Right atrium auricular region (tissue), 2 donors: ENCODE data around the gene ELMO2. TPM values are rescaled to one million over a fixed set of nuclear protein-coding genes. Genes with fewer than 3 reads are reported as not detected.
A peak's percentile ranks its signal among the peaks of the same experiment; 100 is the strongest.

Experiments used
- DNase-seq: peaks from one replicate; pipeline ENCODE4 v3.0.0-alpha.2; 2019; ENCODE audit warnings: low spot score
- H3K27ac ChIP-seq, 2 donors: fragments of 200-600 bp; sonication (generic); 1 replicate in 1 of 2; 2 replicates in 1 of 2; pipeline ENCODE4 v1.5.1; 2016 to 2019
- H3K27me3 ChIP-seq, 2 donors: fragments of 200-600 bp; sonication (generic); one replicate each; pipeline versions ENCODE4 v1.5.1 to v1.6.0; 2017 to 2019
- H3K36me3 ChIP-seq: fragments of 200-600 bp; sonication (generic); one replicate; pipeline ENCODE4 v1.5.1; 2016
- H3K4me1 ChIP-seq, 2 donors: fragments of 200-600 bp; sonication (generic); one replicate each; pipeline versions ENCODE4 v1.5.1 to v1.6.0; 2017 to 2019
- H3K4me3 ChIP-seq, 2 donors: fragments of 200-600 bp; sonication (generic); 1 replicate in 1 of 2; 2 replicates in 1 of 2; pipeline ENCODE4 v1.5.1; 2017 to 2019; ENCODE audit warnings: mild to moderate bottlenecking in 1 of 2, moderate library complexity in 1 of 2
- H3K9me3 ChIP-seq, 2 donors: fragments of 200-600 bp; sonication (generic); one replicate each; pipeline ENCODE4 v1.5.1; 2019
- CTCF ChIP-seq, 2 donors: fragments of 200-600 bp; sonication (generic); IDR thresholded peaks; one replicate each; pipeline ENCODE4 v1.5.1; 2019; ENCODE audit warnings: antibody characterized with exemption in 2 of 2
- total RNA-seq, 2 donors: library from RNA; depleted of rRNA; stranded (reverse); fragments of >200 nt; gene quantifications; one replicate each; pipeline ENCODE4 v1.1.0, GENCODE V29; 2016

ELMO2 gene
- total RNA-seq, 2 donors from 2014 or later, result 29.4 to 32.7 TPM

GRCh38 chr20:46349742-46350056 is 56.7 kb downstream of the ELMO2 start:
- Histone ChIP-seq H3K9me3 (no peaks in the 10 kb centered on the region), H3K36me3 (no peaks in the 10 kb centered on the region), H3K27me3 (no peaks in the 10 kb centered on the region), H3K4me3 (no peak overlapping the region), H3K27ac (no peak overlapping the region), H3K4me1 (peaks cover 0 to 14% of the 10 kb centered on the region in 2 donors)
- DNase-seq, result no peak
- TF ChIP-seq CTCF (IDR thresholded peaks at IDR 0.05), result no peak

GRCh38 chr20:46349035-46349741 is 57.2 kb downstream of the ELMO2 start:
- no peaks in the 10 kb centered on the region for H3K9me3 ChIP-seq
- no peak for DNase-seq
- no peaks in the 10 kb centered on the region for H3K27me3 ChIP-seq
- H3K27ac ChIP-seq, result no peak overlapping the region
- peaks cover 0 to 14% of the 10 kb centered on the region in 2 donors for H3K4me1 ChIP-seq
- H3K4me3 ChIP-seq, result no peak overlapping the region
- peak; percentile 73 to 84 for TF ChIP-seq CTCF (IDR thresholded peaks at IDR 0.05)
- no peaks in the 10 kb centered on the region for H3K36me3 ChIP-seq

GRCh38 chr20:46347841-46348803 is 58.3 kb downstream of the ELMO2 start:
- TF ChIP-seq CTCF (IDR thresholded peaks at IDR 0.05), result no peak
- H3K36me3 ChIP-seq, result no peaks in the 10 kb centered on the region
- H3K4me1 ChIP-seq, result peaks cover 0 to 21% of the 10 kb centered on the region in 2 donors
- no peak overlapping the region for H3K27ac ChIP-seq
- H3K27me3 ChIP-seq, result no peaks in the 10 kb centered on the region
- H3K4me3 ChIP-seq, result no peak overlapping the region
- DNase-seq, result no peak
- no peaks in the 10 kb centered on the region for H3K9me3 ChIP-seq

- H3K4me1 ChIP-seq, result peaks cover 0 to 24% of the 10 kb centered on the region in 2 donors
- TF ChIP-seq CTCF (IDR thresholded peaks at IDR 0.05), result no peak
These were observed 59.6 kb downstream of the ELMO2 start for GRCh38 chr20:46346770-46347169.

GRCh38 chr20:46344488-46345162 is 61.8 kb downstream of the ELMO2 start:
- TF ChIP-seq CTCF (IDR thresholded peaks at IDR 0.05), result no peak
- Histone ChIP-seq H3K9me3 (no peaks in the 10 kb centered on the region), H3K36me3 (no peaks in the 10 kb centered on the region), H3K4me3 (no peak overlapping the region), H3K27me3 (no peaks in the 10 kb centered on the region), H3K4me1 (peaks cover 0 to 24% of the 10 kb centered on the region in 2 donors), H3K27ac (no peak overlapping the region)
- DNase-seq, result no peak

More at GRCh38 chr20:46346770-46347169, 59.6 kb downstream of the ELMO2 start:
- Histone ChIP-seq H3K27ac (no peak overlapping the region), H3K9me3 (no peaks in the 10 kb centered on the region), H3K27me3 (no peaks in the 10 kb centered on the region), H3K4me3 (no peak overlapping the region), H3K36me3 (no peaks in the 10 kb centered on the region)
- DNase-seq, result no peak
